ENCODE results near the gene NEK6.

The NEK6 gene

DNA sequence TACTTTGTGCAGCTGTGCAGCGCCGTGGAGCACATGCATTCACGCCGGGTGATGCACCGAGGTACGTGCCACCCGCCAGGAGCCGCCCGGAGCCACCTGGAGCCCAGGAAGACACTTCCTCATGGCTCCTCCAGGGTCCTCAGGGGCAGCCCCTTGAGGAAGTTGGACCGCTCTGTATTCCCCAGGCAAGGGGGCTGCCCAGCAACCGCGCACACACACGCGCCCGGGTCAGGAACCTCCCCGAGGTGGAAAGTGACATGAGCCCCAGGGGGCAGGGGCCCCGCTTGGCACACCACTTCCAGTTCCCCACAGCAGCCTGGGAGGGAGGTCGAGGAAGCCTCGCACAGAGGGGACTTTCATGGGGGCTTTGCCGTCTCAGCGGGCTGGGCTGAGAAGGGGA lies 68.6 kb downstream of the NEK6 start:
- DNase-seq, result no peak
- no peak for TF ChIP-seq GATA1 (IDR thresholded peaks at IDR 0.05; ENCODE audit: low read depth, low read length)
- no peak for TF ChIP-seq POLR2A (IDR thresholded peaks at IDR 0.05; ENCODE audit: low read length)

DNA sequence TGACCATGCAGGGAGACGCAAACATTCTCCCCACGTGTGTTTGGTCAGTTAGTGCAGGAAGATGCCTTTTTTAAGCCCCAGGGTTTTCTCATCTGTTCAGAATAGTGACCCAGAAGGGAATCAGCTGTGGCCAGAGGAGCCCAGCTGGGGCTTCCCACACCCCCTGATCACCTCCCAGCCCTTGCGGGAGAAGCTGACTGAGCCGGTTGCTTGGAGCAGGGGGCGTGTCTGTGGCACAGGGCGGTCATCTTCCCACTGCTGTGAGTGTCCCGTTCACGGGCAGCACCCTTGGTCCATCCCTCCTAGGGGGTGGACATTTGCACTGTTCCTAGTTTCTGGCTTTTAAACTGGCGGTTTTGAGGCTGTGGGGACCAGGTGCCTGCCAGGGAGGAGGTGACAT lies 69.7 kb downstream of the NEK6 start:
- TF ChIP-seq GATA1 (IDR thresholded peaks at IDR 0.05; ENCODE audit: low read depth, low read length) (no peak), POLR2A (IDR thresholded peaks at IDR 0.05; ENCODE audit: low read length) (no peak)
- no peak for DNase-seq

DNA sequence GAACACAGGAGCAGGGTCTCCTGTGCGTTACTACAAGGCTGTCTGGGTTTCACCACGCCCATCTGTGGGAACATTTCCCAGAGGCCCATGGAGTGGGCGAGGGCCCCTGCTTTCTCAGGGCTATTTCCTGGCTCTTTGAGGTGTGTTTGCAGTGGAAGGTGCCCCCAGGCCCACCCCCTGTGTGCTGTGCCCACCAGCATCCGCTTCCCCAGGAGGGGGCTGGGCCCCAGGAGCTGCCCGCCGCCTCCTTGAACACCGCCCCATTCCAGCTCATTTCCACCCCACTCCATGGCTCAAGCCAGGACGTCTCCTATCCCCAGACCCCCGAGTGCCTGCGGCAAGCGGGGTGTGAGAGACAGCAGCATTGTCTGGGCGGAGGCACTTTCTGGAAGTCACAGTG lies 70.5 kb downstream of the NEK6 start:
- no peak for DNase-seq
- TF ChIP-seq GATA1 (IDR thresholded peaks at IDR 0.05; ENCODE audit: low read depth, low read length), result no peak
- no peak for TF ChIP-seq POLR2A (IDR thresholded peaks at IDR 0.05; ENCODE audit: low read length)

GRCh38 chr9:124329206-124329792 lies 71.5 kb downstream of the NEK6 start:
- TF ChIP-seq POLR2A (IDR thresholded peaks at IDR 0.05; ENCODE audit: low read length), result no peak
- TF ChIP-seq GATA1 (IDR thresholded peaks at IDR 0.05; ENCODE audit: low read depth, low read length), result no peak
- DNase-seq, result no peak

DNA sequence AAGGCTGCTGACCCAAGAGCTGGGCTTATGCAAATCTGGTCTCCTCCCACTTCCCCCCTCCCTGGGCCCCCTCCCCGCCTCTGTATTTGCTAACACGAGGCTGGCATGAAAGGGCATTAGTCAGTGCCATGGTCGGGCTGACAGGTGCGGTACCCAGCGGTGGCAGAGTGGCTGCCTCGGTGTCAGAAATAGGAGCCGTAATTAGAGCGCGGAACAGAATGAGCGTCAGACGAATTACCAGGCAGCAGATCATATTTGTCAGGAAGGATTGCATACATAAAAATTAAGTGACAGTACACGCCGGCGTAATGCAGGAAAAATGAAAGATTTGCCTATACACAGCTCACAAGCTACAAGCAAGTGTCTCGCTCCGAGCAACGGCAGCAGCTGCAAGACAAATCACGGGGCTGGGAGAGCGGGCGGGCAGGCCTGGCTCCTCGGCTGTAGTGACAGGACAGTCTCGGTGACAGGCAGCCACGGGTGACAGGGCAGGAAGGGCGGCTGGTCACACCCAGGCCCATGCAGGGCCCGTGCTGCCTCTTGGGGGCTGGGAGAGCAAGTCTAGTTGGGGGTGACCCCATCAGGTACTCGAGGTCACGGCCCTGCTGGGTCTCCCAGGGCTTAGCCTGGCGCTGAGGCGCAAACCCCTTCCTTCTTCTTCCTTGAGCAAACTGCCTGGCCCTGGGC lies 72.4 kb downstream of the NEK6 start:
- no peak for TF ChIP-seq GATA1 (IDR thresholded peaks at IDR 0.05; ENCODE audit: low read depth, low read length)
- TF ChIP-seq POLR2A (IDR thresholded peaks at IDR 0.05; ENCODE audit: low read length), result no peak
- DNase-seq, result no peak

DNA sequence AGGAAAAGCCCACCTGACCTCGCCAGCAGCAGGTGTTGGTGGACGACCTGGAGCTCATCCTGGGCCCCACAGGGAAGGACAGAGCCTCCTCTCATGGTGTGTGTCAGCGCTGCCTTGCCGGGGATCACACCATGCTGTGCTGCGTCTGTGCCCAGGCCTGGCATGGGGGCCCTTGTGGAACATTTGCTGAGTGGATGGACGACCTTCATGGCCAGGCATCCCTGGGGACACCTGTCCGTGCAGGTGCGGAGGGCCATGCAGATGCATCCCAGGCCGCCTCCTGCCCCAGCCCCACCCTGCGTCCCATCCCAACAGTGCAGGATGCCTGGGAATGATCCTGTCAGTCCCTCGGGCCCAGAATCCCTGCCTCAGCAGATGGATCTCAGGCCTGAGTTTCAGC lies 73.8 kb downstream of the NEK6 start:
- DNase-seq, result no peak
- TF ChIP-seq POLR2A (IDR thresholded peaks at IDR 0.05; ENCODE audit: low read length), result no peak
- TF ChIP-seq GATA1 (IDR thresholded peaks at IDR 0.05; ENCODE audit: low read depth, low read length), result no peak

GRCh38 chr9:124332361-124333202 lies 74.8 kb downstream of the NEK6 start:
- TF ChIP-seq GATA1 (IDR thresholded peaks at IDR 0.05; ENCODE audit: low read depth, low read length), result no peak
- no peak for TF ChIP-seq POLR2A (IDR thresholded peaks at IDR 0.05; ENCODE audit: low read length)
- no peak for DNase-seq

- TF ChIP-seq POLR2A (IDR thresholded peaks at IDR 0.05; ENCODE audit: low read length) (no peak), GATA1 (IDR thresholded peaks at IDR 0.05; ENCODE audit: low read depth, low read length) (no peak)
- no peak for DNase-seq
These were observed 75.4 kb downstream of the NEK6 start for GRCh38 chr9:124333203-124333579.

GRCh38 chr9:124334568-124335319 lies 77.0 kb downstream of the NEK6 start:
- DNase-seq, result no peak
- TF ChIP-seq POLR2A (IDR thresholded peaks at IDR 0.05; ENCODE audit: low read length) (no peak), GATA1 (IDR thresholded peaks at IDR 0.05; ENCODE audit: low read depth, low read length) (no peak)

DNA sequence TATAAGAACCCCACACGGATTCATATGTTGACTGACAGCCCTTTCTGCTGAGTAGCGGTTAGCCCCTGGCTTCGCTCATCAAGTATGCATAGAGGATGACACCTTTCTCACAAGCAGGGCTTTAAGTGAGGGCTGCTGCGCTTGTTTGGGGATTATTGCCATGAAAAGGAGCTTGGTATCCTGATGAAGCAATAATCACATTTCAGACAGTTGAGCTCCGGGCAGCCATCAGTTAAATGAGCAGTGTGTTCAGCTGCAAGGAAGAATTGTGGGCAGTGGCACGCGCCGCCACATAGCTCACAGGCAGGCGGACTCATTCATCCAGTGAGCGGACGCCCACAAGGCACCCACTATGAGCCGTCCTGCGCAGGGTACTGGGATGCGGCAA lies 77.6 kb downstream of the NEK6 start:
- TF ChIP-seq GATA1 (IDR thresholded peaks at IDR 0.05; ENCODE audit: low read depth, low read length) (no peak), POLR2A (IDR thresholded peaks at IDR 0.05; ENCODE audit: low read length) (no peak)

GRCh38 chr9:124337562-124337961 lies 79.8 kb downstream of the NEK6 start:
- TF ChIP-seq POLR2A (IDR thresholded peaks at IDR 0.05; ENCODE audit: low read length), result no peak
- no peak for TF ChIP-seq GATA1 (IDR thresholded peaks at IDR 0.05; ENCODE audit: low read depth, low read length)
- no peak for DNase-seq

More for the DNA sequence above, 77.6 kb downstream of the NEK6 start:
- no peak for DNase-seq

- no peak for DNase-seq
- TF ChIP-seq GATA1 (IDR thresholded peaks at IDR 0.05; ENCODE audit: low read depth, low read length) (no peak), POLR2A (IDR thresholded peaks at IDR 0.05; ENCODE audit: low read length) (no peak)
These were observed 81.9 kb downstream of the NEK6 start for GRCh38 chr9:124339603-124340146.

- DNase-seq, result no peak
- no peak for TF ChIP-seq POLR2A (IDR thresholded peaks at IDR 0.05; ENCODE audit: low read length)
- TF ChIP-seq GATA1 (IDR thresholded peaks at IDR 0.05; ENCODE audit: low read depth, low read length), result no peak
These were observed 82.7 kb downstream of the NEK6 start for GRCh38 chr9:124340219-124341069.
